Astrocyte of the cerebellum (primary cell): ENCODE data around the gene CPNE2.

Source experiments
- DNase-seq: peaks from one replicate; pipeline ENCODE4 v3.0.0-alpha.2; 2011; ENCODE audit warnings: low read depth
- H3K4me3 ChIP-seq: 2 replicates; pipeline ENCODE4 v1.5.1; 2011; ENCODE audit warnings: mild to moderate bottlenecking, low read depth, low read length, moderate library complexity
- CTCF ChIP-seq: IDR thresholded peaks from 2 replicates; pipeline ENCODE4 v1.5.1; 2012; ENCODE audit warnings: low read length, low read depth, moderate library complexity, mild to moderate bottlenecking; ENCODE audit errors: missing control alignments
- in situ Hi-C: cut with HindIII; loops from 2 replicates; pipeline ENCODE4 v1.10.0; 2017; ENCODE audit warnings: low sequenced_read_pairs

Gene CPNE2

GRCh38 chr16:57051696-57052228 lies 40.6 kb upstream of the CPNE2 start:
- no peak overlapping the region for H3K4me3 ChIP-seq
- no peak for DNase-seq
- in situ Hi-C loops = loop anchor here (5.0 kb wide), 1 partner anchor 54 kb away; no protein-coding TSS in a partner anchor
- no peak for TF ChIP-seq CTCF

GRCh38 chr16:57053206-57053605 lies 39.2 kb upstream of the CPNE2 start:
- in situ Hi-C loops = loop anchor here (5.0 kb wide), 1 partner anchor 56 kb away; no protein-coding TSS in a partner anchor
- no peak for DNase-seq
- no peak overlapping the region for H3K4me3 ChIP-seq
- TF ChIP-seq CTCF = no peak

- TF ChIP-seq CTCF = no peak
- DNase-seq = no peak
- H3K4me3 ChIP-seq = no peak overlapping the region
- in situ Hi-C loops = loop anchor here (5.0 kb wide), 1 partner anchor 57 kb away; no protein-coding TSS in a partner anchor
Measured at GRCh38 chr16:57054338-57054737, 38.0 kb upstream of the CPNE2 start.

GRCh38 chr16:57054771-57055170 lies 37.6 kb upstream of the CPNE2 start:
- in situ Hi-C loops = loop anchor here (5.0 kb wide), 1 partner anchor 57 kb away; no protein-coding TSS in a partner anchor
- no peak overlapping the region for H3K4me3 ChIP-seq
- TF ChIP-seq CTCF = no peak
- no peak for DNase-seq

- in situ Hi-C loops = no loop called here
- no peak for DNase-seq
- no peak for TF ChIP-seq CTCF
- H3K4me3 ChIP-seq = no peak overlapping the region
Measured at GRCh38 chr16:57055671-57056070, 36.7 kb upstream of the CPNE2 start.

GRCh38 chr16:57058291-57058861 lies 34.0 kb upstream of the CPNE2 start:
- DNase-seq = no peak
- no peak for TF ChIP-seq CTCF
- in situ Hi-C loops = no loop called here
- H3K4me3 ChIP-seq = no peak overlapping the region
